ENCODE data around the gene RNU7-1.

DNA sequence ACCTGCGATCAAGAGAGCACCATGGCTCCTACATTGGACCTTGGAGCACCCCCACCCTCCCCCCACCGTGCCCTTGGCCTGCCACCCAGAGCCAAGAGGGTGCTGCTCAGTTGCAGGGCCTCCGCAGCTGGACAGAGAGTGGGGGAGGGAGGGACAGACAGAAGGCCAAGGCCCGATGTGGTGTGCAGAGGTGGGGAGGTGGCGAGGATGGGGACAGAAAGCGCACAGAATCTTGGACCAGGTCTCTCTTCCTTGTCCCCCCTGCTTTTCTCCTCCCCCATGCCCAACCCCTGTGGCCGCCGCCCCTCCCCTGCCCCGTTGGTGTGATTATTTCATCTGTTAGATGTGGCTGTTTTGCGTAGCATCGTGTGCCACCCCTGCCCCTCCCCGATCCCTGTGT is 1.8 kb upstream of the RNU7-1 start:
- TF ChIP-seq, protein P1, sequence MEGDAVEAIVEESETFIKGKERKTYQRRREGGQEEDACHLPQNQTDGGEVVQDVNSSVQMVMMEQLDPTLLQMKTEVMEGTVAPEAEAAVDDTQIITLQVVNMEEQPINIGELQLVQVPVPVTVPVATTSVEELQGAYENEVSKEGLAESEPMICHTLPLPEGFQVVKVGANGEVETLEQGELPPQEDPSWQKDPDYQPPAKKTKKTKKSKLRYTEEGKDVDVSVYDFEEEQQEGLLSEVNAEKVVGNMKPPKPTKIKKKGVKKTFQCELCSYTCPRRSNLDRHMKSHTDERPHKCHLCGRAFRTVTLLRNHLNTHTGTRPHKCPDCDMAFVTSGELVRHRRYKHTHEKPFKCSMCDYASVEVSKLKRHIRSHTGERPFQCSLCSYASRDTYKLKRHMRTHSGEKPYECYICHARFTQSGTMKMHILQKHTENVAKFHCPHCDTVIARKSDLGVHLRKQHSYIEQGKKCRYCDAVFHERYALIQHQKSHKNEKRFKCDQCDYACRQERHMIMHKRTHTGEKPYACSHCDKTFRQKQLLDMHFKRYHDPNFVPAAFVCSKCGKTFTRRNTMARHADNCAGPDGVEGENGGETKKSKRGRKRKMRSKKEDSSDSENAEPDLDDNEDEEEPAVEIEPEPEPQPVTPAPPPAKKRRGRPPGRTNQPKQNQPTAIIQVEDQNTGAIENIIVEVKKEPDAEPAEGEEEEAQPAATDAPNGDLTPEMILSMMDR (IDR thresholded peaks at IDR 0.05): no peak
- no peak for TF ChIP-seq EZH2 (IDR thresholded peaks at IDR 0.05; ENCODE audit: borderline replicate concordance, insufficient read depth, low read depth, low read length, poor library complexity, severe bottlenecking)

Measured in B cell (primary cell).